Measurements from ENCODE around the gene TSPAN16. TPM values are rescaled to one million over a fixed set of nuclear protein-coding genes. Genes with fewer than 3 reads are reported as not detected.

TSPAN16 gene
- total and polyA plus RNA-seq, 2 of the 13 experiments (the other 11 are each of a cell fraction or from before 2014, with no cell fraction given), result not detected

- TF ChIP-seq MTF2 (CRISPR knock-in tag; IDR thresholded peaks at IDR 0.05; ENCODE audit: borderline replicate concordance) (no peak), MTERF4 (CRISPR knock-in tag; IDR thresholded peaks at IDR 0.05) (no peak), SMAD1 (CRISPR knock-in tag; IDR thresholded peaks at IDR 0.05; ENCODE audit: borderline replicate concordance, low read depth) (no peak), DRAP1 (CRISPR knock-in tag; IDR thresholded peaks at IDR 0.05) (peak; percentile 34; the same call in 1 of the 2 replicates), ZNF18 (CRISPR knock-in tag; IDR thresholded peaks at IDR 0.05; ENCODE audit: insufficient replicate concordance) (peak; percentile 48), MXI1 (IDR thresholded peaks at IDR 0.05; ENCODE audit: borderline replicate concordance, low read depth, low read length) (peak; percentile 13; the same call in 1 of the 3 replicates), ZBTB4 (CRISPR knock-in tag; IDR thresholded peaks at IDR 0.05; ENCODE audit: borderline replicate concordance) (no peak), GABPB1 (CRISPR knock-in tag; IDR thresholded peaks at IDR 0.05) (peak; percentile 52; the same call in 1 of the 2 replicates), ZNF713 (CRISPR knock-in tag; IDR thresholded peaks at IDR 0.05) (no peak), ZNF30 (CRISPR knock-in tag; IDR thresholded peaks at IDR 0.05) (no peak), HDAC6 (IDR thresholded peaks at IDR 0.05; ENCODE audit: low read depth, low read length) (no peak), NFRKB (IDR thresholded peaks at IDR 0.05) (no peak), ZNF263 (CRISPR knock-in tag; IDR thresholded peaks at IDR 0.05) (peak; percentile 40; the same call in 1 of the 2 replicates), ZNF446 (CRISPR knock-in tag; IDR thresholded peaks at IDR 0.05) (no peak), IKZF1 (IDR thresholded peaks at IDR 0.05) (no peak), ZNF563 (CRISPR knock-in tag; IDR thresholded peaks at IDR 0.05) (peak; percentile 41; the same call in 1 of the 2 replicates)
- TF ChIP-seq, protein P1, sequence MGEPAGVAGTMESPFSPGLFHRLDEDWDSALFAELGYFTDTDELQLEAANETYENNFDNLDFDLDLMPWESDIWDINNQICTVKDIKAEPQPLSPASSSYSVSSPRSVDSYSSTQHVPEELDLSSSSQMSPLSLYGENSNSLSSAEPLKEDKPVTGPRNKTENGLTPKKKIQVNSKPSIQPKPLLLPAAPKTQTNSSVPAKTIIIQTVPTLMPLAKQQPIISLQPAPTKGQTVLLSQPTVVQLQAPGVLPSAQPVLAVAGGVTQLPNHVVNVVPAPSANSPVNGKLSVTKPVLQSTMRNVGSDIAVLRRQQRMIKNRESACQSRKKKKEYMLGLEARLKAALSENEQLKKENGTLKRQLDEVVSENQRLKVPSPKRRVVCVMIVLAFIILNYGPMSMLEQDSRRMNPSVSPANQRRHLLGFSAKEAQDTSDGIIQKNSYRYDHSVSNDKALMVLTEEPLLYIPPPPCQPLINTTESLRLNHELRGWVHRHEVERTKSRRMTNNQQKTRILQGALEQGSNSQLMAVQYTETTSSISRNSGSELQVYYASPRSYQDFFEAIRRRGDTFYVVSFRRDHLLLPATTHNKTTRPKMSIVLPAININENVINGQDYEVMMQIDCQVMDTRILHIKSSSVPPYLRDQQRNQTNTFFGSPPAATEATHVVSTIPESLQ (CRISPR knock-in tag; conservative IDR thresholded peaks at IDR 0.05), result no peak
- TF ChIP-seq, protein P2, sequence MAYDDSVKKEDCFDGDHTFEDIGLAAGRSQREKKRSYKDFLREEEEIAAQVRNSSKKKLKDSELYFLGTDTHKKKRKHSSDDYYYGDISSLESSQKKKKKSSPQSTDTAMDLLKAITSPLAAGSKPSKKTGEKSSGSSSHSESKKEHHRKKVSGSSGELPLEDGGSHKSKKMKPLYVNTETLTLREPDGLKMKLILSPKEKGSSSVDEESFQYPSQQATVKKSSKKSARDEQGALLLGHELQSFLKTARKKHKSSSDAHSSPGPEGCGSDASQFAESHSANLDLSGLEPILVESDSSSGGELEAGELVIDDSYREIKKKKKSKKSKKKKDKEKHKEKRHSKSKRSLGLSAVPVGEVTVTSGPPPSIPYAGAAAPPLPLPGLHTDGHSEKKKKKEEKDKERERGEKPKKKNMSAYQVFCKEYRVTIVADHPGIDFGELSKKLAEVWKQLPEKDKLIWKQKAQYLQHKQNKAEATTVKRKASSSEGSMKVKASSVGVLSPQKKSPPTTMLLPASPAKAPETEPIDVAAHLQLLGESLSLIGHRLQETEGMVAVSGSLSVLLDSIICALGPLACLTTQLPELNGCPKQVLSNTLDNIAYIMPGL (CRISPR knock-in tag; IDR thresholded peaks at IDR 0.05; ENCODE audit: borderline replicate concordance in 1 of 2, low read depth in 1 of 2), result 0 out of 4 replicates have a peak, but pooled peaks of 1 of the 2 experiments have one; percentile 22
These were observed 43.5 kb downstream of the TSPAN16 start, which contains the start of gene RAB3D (continued) for GRCh38 chr19:11339254-11340098.
